CD4-positive, alpha-beta T cell (primary cell): ENCODE results near the gene LRRC74A. TPM values are rescaled to one million over a fixed set of nuclear protein-coding genes. Genes with fewer than 3 reads are reported as not detected.

Experiments
- ATAC-seq: fragments of 200-7000 bp; cut with Tn5 transposase; one replicate; pipeline ENCODE4 v1.10.0; 2022; ENCODE audit warnings: mild to moderate bottlenecking; ENCODE audit not compliant: poor library complexity
- CTCF ChIA-PET: fragments of 350-600 bp; sonication (Branson Sonifier 250); formaldehyde crosslinking; loops from one replicate; lab custom pipeline; 2021; ENCODE audit warnings: antibody characterized with exemption, inconsistent platforms; lab: Charles Lee
- POLR2A ChIA-PET: fragments of 350-600 bp; sonication (Branson Sonifier 250); formaldehyde crosslinking; loops from one replicate; lab custom pipeline; 2021; ENCODE audit warnings: antibody characterized with exemption, inconsistent platforms; lab: Charles Lee
- DNase-seq, 14 experiments: peaks; one replicate each; pipeline ENCODE4 v3.0.0-alpha.2; 2013 to 2020; ENCODE audit warnings: mixed read lengths in 2 of 14
- H3K27ac ChIP-seq, 2 donors: one replicate each; pipeline versions ENCODE4 v1.5.1 to v1.7.0; 2013; ENCODE audit warnings: low read length in 2 of 2, low read depth in 1 of 2, mild to moderate bottlenecking in 1 of 2
- H3K27me3 ChIP-seq, 2 experiments: 1 replicate in 1 of 2; 2 replicates in 1 of 2; pipeline versions ENCODE4 v1.6.1 to v1.7.0; 2013; ENCODE audit warnings: low read length in 2 of 2, control low read depth in 1 of 2, mild to moderate bottlenecking in 1 of 2, moderate library complexity in 1 of 2; ENCODE audit not compliant: insufficient read depth in 2 of 2, control insufficient read depth in 1 of 2
- H3K36me3 ChIP-seq: one replicate; pipeline ENCODE4 v1.6.1; 2013; ENCODE audit warnings: low read length, control low read depth; ENCODE audit not compliant: insufficient read depth
- H3K4me1 ChIP-seq: one replicate; pipeline ENCODE4 v1.6.1; 2013; ENCODE audit warnings: low read length, control low read depth; ENCODE audit not compliant: insufficient read depth
- H3K4me3 ChIP-seq: one replicate; pipeline ENCODE4 v1.5.1; 2013; ENCODE audit warnings: mild to moderate bottlenecking, low read length, moderate library complexity
- H3K9me3 ChIP-seq, 2 experiments: 1 replicate in 1 of 2; 2 replicates in 1 of 2; pipeline versions ENCODE4 v1.6.1 to v1.7.0; 2013; ENCODE audit warnings: low read length in 2 of 2, mild to moderate bottlenecking in 2 of 2, control low read depth in 1 of 2, moderate library complexity in 1 of 2; ENCODE audit not compliant: control insufficient read depth in 1 of 2, insufficient read depth in 1 of 2
- H3K27ac Mint-ChIP-seq: one replicate; pipeline ENCODE4 v1.8.0; 2020; ENCODE audit warnings: mixed read lengths
- H3K27me3 Mint-ChIP-seq: one replicate; pipeline ENCODE4 v1.8.0; 2021; ENCODE audit warnings: mixed read lengths
- H3K36me3 Mint-ChIP-seq: one replicate; pipeline ENCODE4 v1.8.0; 2021; ENCODE audit warnings: low read depth, mixed read lengths
- H3K4me1 Mint-ChIP-seq: one replicate; pipeline ENCODE4 v1.8.0; 2021; ENCODE audit warnings: low read depth, mixed read lengths
- H3K4me3 Mint-ChIP-seq: one replicate; pipeline ENCODE4 v1.8.0; 2020; ENCODE audit warnings: mild to moderate bottlenecking, mixed read lengths
- H3K9me3 Mint-ChIP-seq: one replicate; pipeline ENCODE4 v1.8.0; 2020; ENCODE audit warnings: mixed read lengths
- CTCF ChIP-seq: fragments of 200-600 bp; IDR thresholded peaks from one replicate; pipeline ENCODE4 v1.8.0; 2022; ENCODE audit warnings: antibody characterized with exemption, mild to moderate bottlenecking
- intact Hi-C, 2 experiments: fragments of 100-400 bp; cut with DNase I in 1 of 2; cut with micrococcal nuclease in 1 of 2; formaldehyde crosslinking; loops; one replicate each; pipeline versions ENCODE4 v1.15.1 to v1.9.0; 2023 to 2025; cut with DNase I, micrococcal nuclease
- total RNA-seq, 174 experiments: library from RNA in 2 of 174; stranded (reverse) in 2 of 174; gene quantifications; one replicate each; pipeline ENCODE4 v1.2.3 and lab custom pipeline; 2021 to 2026

Gene LRRC74A
- total RNA-seq, 2 experiments from 2014 or later = not detected

GRCh38 chr14:76778546-76779215 lies 47.5 kb upstream of the LRRC74A start:
- ChIA-PET CTCF (no interaction called here), POLR2A (interaction anchor here (1.5 kb wide), 1 partner anchor 9 kb away, joined by 4 read pairs; no protein-coding TSS in a partner anchor)
- ATAC-seq = no peak
- Histone ChIP-seq H3K27me3 (no peaks in the 10 kb centered on the region), H3K9me3 (no peaks in the 10 kb centered on the region), H3K4me1 (peaks cover 28% of the 10 kb centered on the region), H3K27ac (no peak overlapping the region), H3K36me3 (peaks cover 20% of the 10 kb centered on the region), H3K4me3 (no peak overlapping the region)
- Mint-ChIP-seq H3K27me3 (no peaks in the 10 kb centered on the region), H3K27ac (no peak overlapping the region), H3K9me3 (no peaks in the 10 kb centered on the region), H3K36me3 (peaks cover 23% of the 10 kb centered on the region), H3K4me1 (peaks cover 11% of the 10 kb centered on the region), H3K4me3 (no peak overlapping the region)
- DNase-seq = no peak
- intact Hi-C loops = no loop called here
- TF ChIP-seq CTCF = no peak

DNA sequence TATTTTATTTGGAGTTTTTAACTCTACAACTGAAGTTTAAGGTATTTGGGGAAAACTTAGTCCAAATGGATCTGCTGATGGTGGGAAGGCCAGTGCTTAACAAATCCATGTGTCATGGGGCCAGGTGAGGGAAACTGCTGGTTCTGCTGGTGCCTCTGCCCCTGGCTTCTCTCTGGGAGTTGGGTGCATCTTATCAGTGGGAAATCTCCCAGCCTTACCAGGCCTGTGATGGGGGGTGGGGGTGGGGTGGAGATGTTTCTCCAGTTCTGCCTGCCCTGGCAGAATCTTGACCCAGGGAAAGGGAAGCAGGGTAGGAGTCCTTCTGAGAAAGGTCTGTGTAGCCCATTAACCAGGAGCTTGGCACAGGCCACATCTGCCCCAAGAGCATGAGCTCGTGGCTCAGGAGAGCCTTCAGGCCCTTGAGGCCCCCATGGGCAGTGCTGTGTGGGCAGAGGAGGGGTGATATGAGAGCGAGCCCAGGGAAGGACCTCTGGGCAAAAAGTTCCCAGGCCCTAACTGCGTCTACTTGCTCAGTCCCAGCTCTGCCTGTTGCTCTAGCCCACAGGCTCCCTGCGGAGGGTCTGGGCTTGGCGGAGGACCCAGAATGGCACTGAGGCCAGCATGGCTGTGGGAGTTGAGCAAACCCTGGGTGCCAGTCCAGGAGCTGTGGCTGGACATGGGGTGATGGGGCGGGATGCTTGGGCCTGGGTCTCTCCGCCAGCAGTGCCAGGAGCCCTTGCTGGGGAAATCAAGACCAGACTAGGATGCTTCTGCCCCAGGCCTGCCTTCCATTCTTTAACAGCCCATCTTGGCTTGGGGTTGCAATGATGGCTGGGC lies 46.8 kb upstream of the LRRC74A start:
- peaks cover 28% of the 10 kb centered on the region for H3K36me3 Mint-ChIP-seq
- ChIA-PET CTCF (no interaction called here), POLR2A (interaction anchor here (1.5 kb wide), 1 partner anchor 10 kb away, joined by 4 read pairs; no protein-coding TSS in a partner anchor)
- H3K4me1 ChIP-seq = peaks cover 35% of the 10 kb centered on the region
- H3K4me3 ChIP-seq = no peak overlapping the region
- no peaks in the 10 kb centered on the region for H3K27me3 Mint-ChIP-seq
- no peaks in the 10 kb centered on the region for H3K9me3 Mint-ChIP-seq
- DNase-seq = no peak
- H3K27ac Mint-ChIP-seq = no peak overlapping the region
- no peaks in the 10 kb centered on the region for H3K9me3 ChIP-seq
- no peak for TF ChIP-seq CTCF
- no peak overlapping the region for H3K27ac ChIP-seq
- H3K36me3 ChIP-seq = peaks cover 24% of the 10 kb centered on the region
- H3K27me3 ChIP-seq = no peaks in the 10 kb centered on the region
- intact Hi-C loops = no loop called here
- ATAC-seq = no peak
- H3K4me3 Mint-ChIP-seq = no peak overlapping the region
- H3K4me1 Mint-ChIP-seq = peaks cover 16% of the 10 kb centered on the region

DNA sequence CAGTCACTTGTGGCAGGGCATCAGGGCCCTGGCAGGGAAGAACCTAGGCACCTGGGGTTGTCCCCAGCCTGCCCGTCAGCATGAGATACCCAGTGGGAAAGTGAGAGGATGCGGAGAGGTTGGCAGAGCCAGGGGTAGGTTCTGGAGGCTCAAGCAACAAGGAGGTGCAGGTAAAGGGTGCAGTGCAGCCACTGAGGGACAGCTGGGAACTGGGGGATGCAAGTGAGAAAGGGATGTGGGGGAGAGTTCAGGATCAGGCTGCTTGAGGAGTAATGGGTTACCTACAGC lies 46.2 kb upstream of the LRRC74A start:
- TF ChIP-seq CTCF = no peak
- no peaks in the 10 kb centered on the region for H3K27me3 ChIP-seq
- Mint-ChIP-seq H3K4me1 (peaks cover 22% of the 10 kb centered on the region), H3K36me3 (peaks cover 33% of the 10 kb centered on the region), H3K27ac (no peak overlapping the region), H3K27me3 (no peaks in the 10 kb centered on the region), H3K4me3 (no peak overlapping the region), H3K9me3 (no peaks in the 10 kb centered on the region)
- no peak for DNase-seq
- peaks cover 27% of the 10 kb centered on the region for H3K36me3 ChIP-seq
- POLR2A ChIA-PET = interaction anchor here (1.5 kb wide), 1 partner anchor 10 kb away, joined by 4 read pairs; no protein-coding TSS in a partner anchor
- H3K4me1 ChIP-seq = peaks cover 39% of the 10 kb centered on the region
- H3K9me3 ChIP-seq = no peaks in the 10 kb centered on the region
- ATAC-seq = no peak
- intact Hi-C loops = no loop called here
- CTCF ChIA-PET = no interaction called here
- H3K4me3 ChIP-seq = no peak overlapping the region
- H3K27ac ChIP-seq = no peak overlapping the region
